ENCODE results near the gene C10orf62.

C10orf62 gene

GRCh38 chr10:97584060-97584797, 5.3 kb upstream of the C10orf62 start, which contains the start of gene HOGA1:
HOGA1 (plus strand) TSS chr10:97584389; CDS start chr10:97584704, 315 bp downstream.
- in situ Hi-C loops (cut with MboI; ENCODE audit: low sequenced_read_pairs): no loop called here

DNA sequence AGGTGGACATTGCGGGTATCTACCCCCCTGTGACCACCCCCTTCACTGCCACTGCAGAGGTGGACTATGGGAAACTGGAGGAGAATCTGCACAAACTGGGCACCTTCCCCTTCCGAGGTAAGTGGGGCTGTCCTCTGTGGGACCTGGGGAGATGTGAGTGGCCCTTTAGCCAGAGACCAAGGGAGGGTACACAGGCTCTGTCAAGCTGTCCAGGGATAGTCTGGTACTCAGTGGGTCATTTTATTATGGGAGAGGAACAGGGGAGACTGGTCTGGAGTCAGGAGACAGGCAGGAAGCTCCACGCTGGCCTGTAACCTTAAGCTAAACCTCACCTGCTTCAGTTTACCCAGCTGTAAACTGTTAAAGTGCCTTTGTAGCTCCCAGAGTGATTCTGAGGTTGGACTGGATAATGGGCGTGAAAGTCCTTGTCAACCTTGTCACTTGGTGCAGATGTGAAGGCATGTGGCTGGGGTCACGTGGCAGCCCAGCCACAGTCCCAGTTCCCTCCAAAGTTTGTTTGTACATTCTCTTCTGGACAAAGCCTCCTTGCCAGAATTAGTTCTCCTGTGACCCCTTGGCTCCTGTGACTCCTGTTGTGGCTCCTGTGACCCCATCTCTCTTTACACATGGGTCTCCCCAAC, 4.6 kb upstream of the C10orf62 start:
- in situ Hi-C loops (cut with MboI; ENCODE audit: low sequenced_read_pairs): no loop called here

GRCh38 chr10:97585439-97585811, 4.1 kb upstream of the C10orf62 start:
- in situ Hi-C loops (cut with MboI; ENCODE audit: low sequenced_read_pairs): no loop called here

DNA sequence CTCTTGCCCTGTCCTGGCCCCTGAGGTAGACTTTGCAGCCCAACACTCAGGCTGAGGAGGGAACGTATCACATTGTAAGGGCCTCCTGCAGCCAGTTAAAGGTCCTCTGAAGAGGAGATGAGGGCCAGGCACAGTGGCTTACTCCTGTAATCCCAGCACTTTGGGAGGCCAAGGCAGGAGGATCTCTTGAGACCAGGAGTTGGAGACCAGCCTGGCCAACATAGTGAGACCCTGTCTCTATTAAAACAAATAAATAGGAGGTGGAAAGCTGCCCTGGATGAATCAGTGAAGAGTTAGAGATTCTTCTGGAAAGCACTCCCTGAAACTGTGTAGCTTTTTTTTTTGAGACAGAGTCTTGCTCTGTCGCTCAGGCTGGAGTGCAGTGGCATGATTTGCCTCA, 2.3 kb upstream of the C10orf62 start:
- in situ Hi-C loops (cut with MboI; ENCODE audit: low sequenced_read_pairs): no loop called here

- in situ Hi-C loops (cut with MboI; ENCODE audit: low sequenced_read_pairs): no loop called here
These were observed 694 bp downstream of the C10orf62 start for GRCh38 chr10:97590082-97590747.

DNA sequence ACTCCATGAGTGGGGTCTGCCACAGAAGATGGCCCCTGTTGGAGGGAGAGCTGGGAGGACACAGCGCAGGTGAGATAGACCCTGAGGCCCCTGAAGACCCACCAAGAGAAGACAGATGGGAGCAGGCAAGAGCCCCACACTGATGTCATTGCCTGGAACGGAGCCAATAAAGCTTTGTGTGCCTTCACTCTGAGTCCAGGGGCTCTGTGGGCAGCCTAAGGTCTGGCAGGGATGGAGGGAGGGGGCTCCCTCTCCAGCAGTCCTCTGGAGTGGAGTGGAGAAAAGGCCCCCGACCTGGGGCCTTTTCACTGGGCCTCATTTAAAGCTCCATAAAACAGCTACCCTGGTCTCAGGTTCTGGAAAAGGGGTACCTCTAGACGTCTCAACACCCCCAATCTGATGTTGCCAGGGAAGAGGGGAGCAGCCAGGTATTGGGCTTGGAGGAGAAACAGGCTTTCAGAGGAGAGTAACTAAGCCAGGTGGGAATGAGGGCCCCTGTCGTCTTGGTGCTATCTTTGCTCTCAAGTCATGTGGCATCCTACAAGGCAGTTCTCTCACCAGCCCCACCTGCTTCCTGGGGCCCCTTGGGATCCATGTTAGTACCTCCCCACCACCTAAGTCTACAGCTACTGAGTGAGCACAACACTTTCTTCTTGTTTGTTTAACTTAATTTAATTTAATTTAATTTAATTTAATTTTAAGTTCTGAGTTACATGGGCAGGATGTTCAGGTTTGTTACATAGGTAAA, 1.4 kb downstream of the C10orf62 start:
- in situ Hi-C loops (cut with MboI; ENCODE audit: low sequenced_read_pairs): no loop called here

DNA sequence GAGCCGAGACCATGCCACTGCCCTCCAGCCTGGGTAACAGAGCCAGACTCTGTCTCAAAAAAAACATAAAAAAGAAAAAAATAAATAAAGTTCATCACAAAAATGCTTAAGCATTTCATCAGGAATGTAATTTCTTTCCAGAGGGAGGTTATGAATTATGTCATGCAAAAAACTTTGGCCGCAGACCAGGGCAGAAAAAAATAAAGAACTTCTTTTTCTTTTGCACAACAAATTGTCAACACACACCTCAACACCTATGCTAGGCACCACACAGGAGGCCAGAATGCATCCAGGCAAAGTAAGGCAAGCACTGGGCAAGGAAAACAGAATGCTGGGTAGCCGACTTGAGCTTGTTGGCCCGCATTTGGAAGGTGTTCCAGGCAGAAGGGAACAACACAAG, 3.9 kb downstream of the C10orf62 start:
- in situ Hi-C loops (cut with MboI; ENCODE audit: low sequenced_read_pairs): no loop called here

DNA sequence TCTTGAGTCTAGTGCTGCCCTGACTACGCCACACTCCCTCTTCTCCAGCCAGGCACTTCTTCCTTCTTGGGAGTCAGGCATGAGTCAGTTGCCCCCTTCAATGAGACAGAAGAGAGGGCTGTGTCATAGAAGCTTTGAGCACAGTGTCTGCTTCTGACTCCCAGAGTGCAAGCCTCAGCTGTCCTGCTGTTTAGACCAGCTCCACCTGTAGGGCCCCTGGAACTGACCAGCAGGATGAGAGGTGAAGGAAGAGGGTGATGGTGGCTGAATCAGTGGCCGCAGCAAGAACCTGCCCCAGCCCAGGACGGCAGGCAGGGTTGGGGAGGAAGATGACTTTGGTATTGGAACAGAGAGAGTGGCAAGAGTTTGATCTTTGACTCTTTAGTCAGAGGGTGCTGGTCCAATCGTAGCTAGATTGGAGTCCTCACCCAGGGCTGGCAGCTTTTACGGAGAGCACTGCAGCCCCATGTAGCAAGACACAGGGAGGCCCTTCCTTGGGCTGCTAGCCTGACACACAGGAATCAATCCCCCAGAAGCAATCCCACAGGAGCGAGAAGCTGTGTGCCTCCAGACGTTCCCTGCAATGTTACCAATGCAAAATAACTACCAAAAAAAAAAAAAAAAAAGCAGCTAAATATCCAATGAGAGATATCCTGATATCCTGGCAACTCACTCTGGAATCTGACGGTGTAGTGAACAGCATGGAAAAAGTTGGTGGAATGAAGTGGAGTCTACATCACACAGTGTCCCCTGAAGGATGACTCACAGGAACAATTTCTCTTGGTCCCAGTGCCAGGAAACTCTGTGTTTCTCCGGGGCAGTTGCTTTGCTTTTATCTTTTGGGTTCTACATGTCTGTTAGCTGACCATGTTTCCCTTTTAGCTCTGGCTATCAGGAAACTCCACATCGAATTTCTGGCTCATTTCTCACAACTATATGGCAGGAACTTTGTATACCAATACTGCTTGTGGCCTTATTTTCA, 6.9 kb downstream of the C10orf62 start:
- in situ Hi-C loops (cut with MboI; ENCODE audit: low sequenced_read_pairs): no loop called here

GRCh38 chr10:97597778-97598177, 8.3 kb downstream of the C10orf62 start:
- in situ Hi-C loops (cut with MboI; ENCODE audit: low sequenced_read_pairs): no loop called here

DNA sequence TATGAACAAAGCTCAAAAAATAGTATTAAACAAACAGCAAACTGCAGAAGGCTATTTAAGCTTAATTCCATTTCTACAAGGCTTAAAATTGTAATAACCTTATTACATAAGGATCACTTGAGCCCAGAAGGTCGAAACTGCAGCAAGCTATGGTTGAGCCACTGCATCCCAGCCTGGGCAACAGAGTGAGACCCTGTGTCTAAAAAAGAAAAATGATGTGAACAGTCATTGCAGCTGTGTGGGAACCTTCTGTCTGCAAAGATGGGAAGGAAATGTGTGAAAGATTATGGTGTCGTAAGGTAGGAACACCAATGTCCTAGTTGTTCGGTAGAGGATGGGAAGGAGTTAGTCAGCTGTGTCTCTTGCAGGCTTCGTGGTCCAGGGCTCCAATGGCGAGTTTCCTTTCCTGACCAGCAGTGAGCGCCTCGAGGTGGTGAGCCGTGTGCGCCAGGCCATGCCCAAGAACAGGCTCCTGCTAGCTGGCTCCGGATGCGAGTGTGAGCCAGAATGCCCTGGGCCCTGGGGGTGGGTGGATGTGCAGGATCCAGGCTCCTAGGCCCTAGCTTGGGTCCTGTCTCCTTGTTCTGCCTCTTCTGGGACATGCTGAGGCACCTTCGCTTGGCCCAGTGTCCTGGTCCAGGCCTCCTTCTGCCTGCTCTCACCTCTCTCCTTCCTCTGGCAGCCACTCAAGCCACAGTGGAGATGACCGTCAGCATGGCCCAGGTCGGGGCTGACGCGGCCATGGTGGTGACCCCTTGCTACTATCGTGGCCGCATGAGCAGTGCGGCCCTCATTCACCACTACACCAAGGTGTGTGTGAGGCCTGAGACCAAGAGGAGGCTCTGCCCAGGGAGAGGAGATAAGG, 9.1 kb downstream of the C10orf62 start:
- in situ Hi-C loops (cut with MboI; ENCODE audit: low sequenced_read_pairs): no loop called here

DNA sequence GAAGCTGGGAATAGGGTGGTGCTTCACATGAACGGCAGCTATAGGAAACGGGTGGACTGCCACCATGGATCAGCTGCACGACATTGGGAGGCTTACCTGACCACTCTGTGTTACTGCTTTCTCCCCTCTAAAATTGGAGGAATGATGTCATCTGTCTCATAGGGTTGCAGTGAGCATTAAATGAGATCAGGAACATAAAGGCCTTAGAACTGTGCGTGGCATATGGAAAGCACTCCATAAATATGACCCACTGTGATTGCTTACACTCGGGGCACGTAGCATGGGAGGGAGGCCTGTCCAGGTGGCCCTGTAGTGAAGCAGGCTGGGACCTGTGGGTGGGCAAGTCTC, 9.7 kb downstream of the C10orf62 start:
- in situ Hi-C loops (cut with MboI; ENCODE audit: low sequenced_read_pairs): no loop called here

DNA sequence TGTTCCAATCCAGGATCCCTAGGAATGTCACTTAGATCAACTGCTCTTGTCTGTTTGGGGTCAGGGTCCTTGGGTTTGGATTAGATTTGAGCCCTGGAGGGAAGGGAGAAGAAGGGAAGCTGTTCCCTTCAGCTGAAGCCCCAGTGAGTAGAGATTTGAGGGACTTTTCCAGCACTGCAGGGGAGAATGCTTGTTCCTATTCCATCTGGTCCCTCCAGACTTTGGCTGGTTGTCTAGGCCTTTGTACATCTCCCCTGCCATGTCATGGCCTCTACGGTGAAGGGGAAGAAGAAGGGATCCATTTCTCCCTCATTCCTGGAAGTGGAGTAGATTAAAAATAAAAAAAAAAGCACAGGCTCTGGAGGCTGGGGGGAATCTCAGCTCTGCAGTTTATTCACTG, 11.1 kb downstream of the C10orf62 start:
- in situ Hi-C loops (cut with MboI; ENCODE audit: low sequenced_read_pairs): no loop called here

DNA sequence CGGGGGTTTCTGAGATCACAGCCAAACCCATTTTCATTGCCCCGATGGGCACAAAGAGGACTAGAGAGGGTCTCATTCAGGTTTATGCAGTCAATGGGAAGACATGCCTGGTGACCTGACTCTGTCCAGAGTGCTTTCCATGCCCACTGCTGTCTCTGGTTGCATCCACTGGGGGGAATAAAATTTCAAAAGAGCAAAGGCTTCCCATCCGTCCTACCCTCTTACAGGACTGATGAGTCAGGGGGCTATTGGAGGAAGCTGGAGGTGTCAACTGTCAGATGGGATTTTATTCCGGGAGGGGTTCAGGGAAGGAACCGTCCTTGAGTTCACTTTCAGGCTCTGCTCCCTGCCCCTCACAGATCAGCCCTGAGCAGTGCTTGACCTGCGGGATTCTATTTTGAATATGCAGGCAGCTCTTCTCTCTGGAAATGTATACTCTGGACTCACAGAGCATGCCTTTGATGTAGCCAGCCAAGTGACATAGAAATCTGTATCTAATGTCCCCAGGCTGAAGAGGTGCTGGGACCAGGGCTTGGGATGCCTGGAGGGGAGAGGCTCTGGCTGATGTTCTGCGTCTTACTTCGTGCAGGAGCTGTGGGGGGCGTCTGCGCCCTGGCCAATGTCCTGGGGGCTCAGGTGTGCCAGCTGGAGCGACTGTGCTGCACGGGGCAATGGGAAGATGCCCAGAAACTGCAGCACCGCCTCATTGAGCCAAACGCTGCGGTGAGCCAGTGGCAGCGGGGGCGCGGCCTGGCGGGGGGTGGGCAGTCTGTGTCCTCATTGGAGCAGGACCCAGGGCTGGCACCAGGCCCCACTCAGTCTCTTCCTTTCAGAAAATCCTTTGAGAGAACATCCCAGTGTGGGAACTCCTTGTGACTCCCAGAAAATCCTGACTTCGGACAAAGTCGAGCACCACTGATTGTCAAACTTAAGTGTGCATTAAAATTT, 12.0 kb downstream of the C10orf62 start:
- in situ Hi-C loops (cut with MboI; ENCODE audit: low sequenced_read_pairs): no loop called here

DNA sequence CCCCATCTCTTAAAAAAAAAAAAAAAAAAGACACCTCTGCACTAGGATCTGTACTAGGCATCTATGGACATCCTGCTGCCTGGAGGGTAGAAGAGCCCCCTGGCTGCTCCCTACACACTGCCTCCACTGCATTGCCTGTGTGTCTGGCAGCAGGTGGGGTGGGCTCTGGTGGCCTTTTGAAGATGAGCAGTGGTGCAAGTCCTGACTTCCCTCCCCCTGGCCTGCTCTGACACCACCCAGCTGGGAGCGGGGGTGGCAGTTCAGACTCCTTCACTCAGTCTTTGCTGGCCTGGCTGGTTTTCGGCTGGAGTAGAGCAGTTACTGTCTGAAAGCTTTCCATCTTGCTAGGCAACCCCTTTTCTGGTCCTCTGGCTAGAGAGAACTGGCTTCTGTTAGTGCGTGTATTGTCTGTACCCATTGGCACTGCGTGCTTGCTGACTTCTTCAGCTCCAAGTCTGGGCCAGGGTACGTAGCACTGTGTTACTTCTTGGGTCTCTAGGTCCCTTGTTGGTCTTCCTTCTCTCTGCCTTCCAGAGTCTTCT, 17.6 kb downstream of the C10orf62 start:
- in situ Hi-C loops (cut with MboI; ENCODE audit: low sequenced_read_pairs): no loop called here

DNA sequence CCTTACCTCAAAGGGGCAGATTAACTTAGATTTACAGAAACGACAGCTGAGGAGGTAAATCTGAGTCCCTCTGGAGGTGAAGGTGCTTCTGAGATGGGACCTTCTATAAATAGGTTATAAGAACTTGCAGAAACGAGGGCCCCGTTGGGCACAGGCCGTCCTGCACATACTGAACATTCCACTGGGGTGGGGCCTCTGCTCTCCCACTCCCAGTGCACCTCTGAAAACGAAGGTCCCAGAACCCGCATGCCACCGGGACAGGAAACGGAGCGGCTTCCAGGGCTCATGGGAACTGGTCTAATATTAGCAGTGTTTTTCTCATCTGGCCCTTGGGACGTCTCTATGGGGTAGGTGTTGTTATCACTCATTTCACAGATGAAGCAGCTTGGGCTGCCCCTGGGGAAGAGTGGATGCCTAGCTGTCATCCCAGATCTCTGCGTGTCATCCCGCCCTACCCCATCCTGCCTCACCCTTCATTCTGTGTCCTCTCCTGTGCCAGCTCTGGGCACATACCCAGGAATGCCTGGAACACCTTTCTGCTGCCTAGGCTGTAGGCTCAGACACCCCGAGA, 19.6 kb downstream of the C10orf62 start:
- in situ Hi-C loops (cut with MboI; ENCODE audit: low sequenced_read_pairs): no loop called here

DNA sequence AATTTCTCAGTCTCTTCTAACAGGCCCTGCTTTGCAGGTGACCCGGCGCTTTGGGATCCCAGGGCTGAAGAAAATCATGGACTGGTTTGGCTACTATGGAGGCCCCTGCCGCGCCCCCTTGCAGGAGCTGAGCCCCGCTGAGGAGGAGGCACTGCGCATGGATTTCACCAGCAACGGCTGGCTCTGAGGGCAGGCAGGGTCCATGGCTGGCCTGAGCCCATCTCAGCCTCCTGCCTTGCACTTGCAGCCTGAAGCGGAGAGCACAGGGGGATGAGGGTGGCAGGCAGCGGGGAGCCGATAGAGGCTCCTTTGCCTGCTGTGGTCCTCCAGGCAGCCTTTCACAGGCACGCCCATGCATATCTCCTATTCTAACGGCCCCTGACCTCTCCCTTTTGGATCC, 22.0 kb downstream of the C10orf62 start:
- in situ Hi-C loops (cut with MboI; ENCODE audit: low sequenced_read_pairs): no loop called here

- in situ Hi-C loops (cut with MboI; ENCODE audit: low sequenced_read_pairs): no loop called here
These were observed 22.9 kb downstream of the C10orf62 start for GRCh38 chr10:97612386-97612785.

DNA sequence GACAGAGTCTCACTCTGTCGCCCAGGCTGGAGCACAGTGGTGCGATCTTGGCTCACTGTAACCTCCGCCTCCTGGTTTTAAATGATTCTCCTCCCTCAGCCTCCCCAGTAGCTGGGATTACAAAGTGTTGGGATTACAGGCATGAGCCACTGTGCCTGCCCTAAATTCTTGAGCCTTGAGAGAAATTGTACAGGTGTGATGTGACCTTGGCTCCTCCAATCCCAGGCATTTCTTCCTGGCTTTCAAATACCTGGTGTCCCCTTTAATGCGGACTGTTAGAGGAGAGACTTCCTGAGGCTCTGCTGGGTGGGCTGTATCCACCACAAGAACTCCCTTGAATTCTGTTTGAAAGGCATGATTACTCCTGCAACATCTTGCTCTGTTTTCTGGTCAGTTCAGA, 28.8 kb downstream of the C10orf62 start:
- in situ Hi-C loops (cut with MboI; ENCODE audit: low sequenced_read_pairs): no loop called here
